Lower lobe of right lung (tissue), 2 donors: ENCODE results near the gene CBFA2T2. TPM values are rescaled to one million over a fixed set of nuclear protein-coding genes. Genes with fewer than 3 reads are reported as not detected.
"Not testable (repeated sequence)": the region's sequence is repeated elsewhere in the genome, so short reads cannot be mapped to it uniquely, and the experiment has no call there.

Source experiments
- ATAC-seq, 2 donors: fragments of 200-7000 bp; cut with Tn5 transposase; one replicate each; pipeline ENCODE4 v1.9.1; 2020 to 2022; ENCODE audit warnings: mild to moderate bottlenecking in 2 of 2, moderate library complexity in 2 of 2
- DNase-seq: peaks from one replicate; pipeline ENCODE4 v3.0.0-alpha.2; 2020
- H3K27ac ChIP-seq: fragments of 200-600 bp; one replicate; pipeline ENCODE4 v1.8.0; 2022
- H3K27me3 ChIP-seq: fragments of 200-600 bp; one replicate; pipeline ENCODE4 v1.8.0; 2022; ENCODE audit warnings: low read depth
- H3K36me3 ChIP-seq: fragments of 200-600 bp; one replicate; pipeline ENCODE4 v1.8.0; 2022; ENCODE audit warnings: mild to moderate bottlenecking
- H3K4me1 ChIP-seq: fragments of 200-600 bp; one replicate; pipeline ENCODE4 v1.8.0; 2022
- H3K4me3 ChIP-seq: fragments of 200-600 bp; one replicate; pipeline ENCODE4 v1.8.0; 2022; ENCODE audit warnings: mild to moderate bottlenecking
- H3K9me3 ChIP-seq: fragments of 200-600 bp; one replicate; pipeline ENCODE4 v1.8.0; 2022
- intact Hi-C: fragments of 100-400 bp; cut with DNase I; formaldehyde crosslinking; loops from one replicate; pipeline ENCODE4 v1.11.0; 2022
- total RNA-seq: library from RNA; stranded (reverse); fragmentation: NEBNext Ultra II Directional; extraction: Animal tissue kit (Norgen Biotek cat#: 25700); gene quantifications from one replicate; pipeline ENCODE4 v1.2.1, GENCODE V29; 2021
- TF ChIP-seq, protein P1 (sequence below): fragments of 200-600 bp; IDR thresholded peaks from one replicate; pipeline ENCODE4 v1.8.0; 2022; ENCODE audit warnings: antibody characterized with exemption, mild to moderate bottlenecking
- donor health status: DM: no; HTN: yes; CAD: no; lungs with severe emphysema.

CBFA2T2 gene
- total RNA-seq, 1 donor from 2014 or later: 18.2 TPM

DNA sequence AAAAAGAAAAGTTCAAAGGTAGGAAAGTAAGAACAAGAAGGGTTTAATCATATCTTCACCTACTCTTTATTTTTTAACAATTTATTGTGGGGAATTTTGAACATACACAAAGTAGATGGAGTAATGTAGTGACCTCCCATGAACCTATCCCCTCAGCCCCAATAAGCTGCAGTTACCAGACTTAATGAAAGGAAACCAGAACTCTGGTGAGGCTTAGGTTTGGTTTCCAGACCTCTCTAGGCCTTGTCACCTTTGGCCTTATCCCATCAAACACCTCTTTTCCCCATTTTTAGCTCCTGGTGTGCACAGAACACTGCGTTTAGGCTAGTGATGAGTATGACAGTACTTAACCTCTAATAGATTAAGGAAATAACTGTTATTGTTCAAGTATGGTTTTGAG lies 42.0 kb downstream of the CBFA2T2 start:
- no peaks in the 10 kb centered on the region for H3K27me3 ChIP-seq
- H3K4me1 ChIP-seq: peaks cover 25% of the 10 kb centered on the region
- no peaks in the 10 kb centered on the region for H3K36me3 ChIP-seq
- intact Hi-C loops: no loop called here
- H3K4me3 ChIP-seq: no peak overlapping the region
- DNase-seq (no peak), ATAC-seq (no peak)
- TF ChIP-seq, protein P1, sequence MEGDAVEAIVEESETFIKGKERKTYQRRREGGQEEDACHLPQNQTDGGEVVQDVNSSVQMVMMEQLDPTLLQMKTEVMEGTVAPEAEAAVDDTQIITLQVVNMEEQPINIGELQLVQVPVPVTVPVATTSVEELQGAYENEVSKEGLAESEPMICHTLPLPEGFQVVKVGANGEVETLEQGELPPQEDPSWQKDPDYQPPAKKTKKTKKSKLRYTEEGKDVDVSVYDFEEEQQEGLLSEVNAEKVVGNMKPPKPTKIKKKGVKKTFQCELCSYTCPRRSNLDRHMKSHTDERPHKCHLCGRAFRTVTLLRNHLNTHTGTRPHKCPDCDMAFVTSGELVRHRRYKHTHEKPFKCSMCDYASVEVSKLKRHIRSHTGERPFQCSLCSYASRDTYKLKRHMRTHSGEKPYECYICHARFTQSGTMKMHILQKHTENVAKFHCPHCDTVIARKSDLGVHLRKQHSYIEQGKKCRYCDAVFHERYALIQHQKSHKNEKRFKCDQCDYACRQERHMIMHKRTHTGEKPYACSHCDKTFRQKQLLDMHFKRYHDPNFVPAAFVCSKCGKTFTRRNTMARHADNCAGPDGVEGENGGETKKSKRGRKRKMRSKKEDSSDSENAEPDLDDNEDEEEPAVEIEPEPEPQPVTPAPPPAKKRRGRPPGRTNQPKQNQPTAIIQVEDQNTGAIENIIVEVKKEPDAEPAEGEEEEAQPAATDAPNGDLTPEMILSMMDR: no peak
- H3K9me3 ChIP-seq: no peaks in the 10 kb centered on the region
- H3K27ac ChIP-seq: no peak overlapping the region

DNA sequence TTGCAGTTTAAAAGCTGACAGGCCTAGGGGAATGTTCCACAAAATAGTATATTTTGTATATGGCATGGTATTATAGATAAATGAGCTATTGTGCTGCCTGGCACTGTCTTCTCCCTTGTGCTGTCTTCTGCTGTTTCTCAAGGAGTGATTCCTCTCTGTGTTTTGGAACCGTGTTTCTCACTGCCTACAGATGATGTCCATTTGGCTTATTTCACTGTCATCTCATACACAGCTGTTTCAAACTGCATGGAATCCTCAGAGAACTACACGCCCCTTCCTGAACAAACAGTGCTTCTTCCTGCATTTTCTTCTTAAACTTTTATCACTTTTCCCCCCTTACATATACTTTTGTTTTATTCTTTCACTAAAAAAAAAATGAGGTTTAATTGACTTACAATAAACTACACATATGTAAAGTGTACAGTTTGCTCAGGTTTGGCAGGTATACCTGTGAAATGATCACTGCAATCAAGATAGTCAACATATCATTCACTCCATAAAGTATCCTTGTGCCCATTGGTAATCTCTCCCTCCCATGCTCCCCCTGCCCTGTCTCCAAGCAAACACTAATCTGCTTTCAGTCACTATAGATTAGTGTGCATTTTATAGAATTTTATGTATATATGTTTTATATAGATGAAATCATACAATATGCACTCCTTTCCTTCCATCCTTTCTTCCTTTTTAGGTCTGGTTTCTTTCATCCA lies 43.0 kb downstream of the CBFA2T2 start:
- Histone ChIP-seq H3K27me3 (no peaks in the 10 kb centered on the region), H3K4me1 (peaks cover 25% of the 10 kb centered on the region), H3K27ac (no peak overlapping the region), H3K36me3 (no peaks in the 10 kb centered on the region), H3K9me3 (no peaks in the 10 kb centered on the region), H3K4me3 (no peak overlapping the region)
- DNase-seq (no peak), ATAC-seq (no peak)
- intact Hi-C loops: no loop called here
- TF ChIP-seq, protein P1: no peak

DNA sequence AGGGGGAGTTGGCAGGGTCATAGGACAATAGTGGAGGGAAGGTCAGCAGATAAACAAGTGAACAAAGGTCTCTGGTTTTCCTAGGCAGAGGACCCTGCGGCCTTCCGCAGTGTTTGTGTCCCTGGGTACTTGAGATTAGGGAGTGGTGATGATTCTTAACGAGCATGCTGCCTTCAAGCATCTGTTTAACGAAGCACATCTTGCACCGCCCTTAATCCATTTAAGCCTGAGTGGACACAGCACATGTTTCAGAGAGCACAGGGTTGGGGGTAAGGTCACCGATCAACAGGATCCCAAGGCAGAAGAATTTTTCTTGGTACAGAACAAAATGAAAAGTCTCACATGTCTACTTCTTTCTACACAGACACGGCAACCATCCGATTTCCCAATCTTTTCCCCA lies 45.8 kb downstream of the CBFA2T2 start:
- DNase-seq, H3K36me3 ChIP-seq, ATAC-seq, intact Hi-C loops, H3K27ac ChIP-seq, H3K9me3 ChIP-seq, H3K4me3 ChIP-seq, H3K27me3 ChIP-seq: not testable (repeated sequence)
- peaks cover 34% of the 10 kb centered on the region for H3K4me1 ChIP-seq

DNA sequence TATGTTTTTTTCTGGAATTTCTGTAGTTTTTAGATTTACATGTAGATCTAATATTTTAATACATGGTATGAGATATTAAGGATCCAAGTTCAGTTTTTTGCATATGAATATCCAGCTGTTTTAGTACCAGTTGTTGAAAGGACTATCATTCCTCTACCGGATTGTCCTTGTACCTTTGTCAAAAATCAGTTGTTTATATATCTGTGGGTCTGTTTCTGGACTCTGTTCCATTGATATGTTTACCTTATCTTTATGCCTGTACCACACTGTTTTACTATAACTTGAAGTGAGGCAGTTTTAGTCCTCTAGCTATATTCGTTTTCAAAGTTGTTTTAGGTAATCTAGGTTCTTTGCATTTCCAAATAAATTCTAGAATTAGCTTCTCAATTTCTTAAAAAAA lies 47.7 kb downstream of the CBFA2T2 start:
- Histone ChIP-seq H3K36me3 (no peaks in the 10 kb centered on the region), H3K9me3 (no peaks in the 10 kb centered on the region), H3K4me3 (no peak overlapping the region), H3K27ac (no peak overlapping the region), H3K27me3 (no peaks in the 10 kb centered on the region), H3K4me1 (peaks cover 16% of the 10 kb centered on the region)
- TF ChIP-seq, protein P1: no peak
- no peak for ATAC-seq
- intact Hi-C loops: no loop called here
- DNase-seq: no peak

GRCh38 chr20:33539129-33539528 lies 49.2 kb downstream of the CBFA2T2 start:
- H3K27ac ChIP-seq: no peak overlapping the region
- no peak overlapping the region for H3K4me3 ChIP-seq
- no peak for ATAC-seq
- no peaks in the 10 kb centered on the region for H3K27me3 ChIP-seq
- peaks cover 9% of the 10 kb centered on the region for H3K4me1 ChIP-seq
- TF ChIP-seq, protein P1: no peak
- DNase-seq: no peak
- no peaks in the 10 kb centered on the region for H3K9me3 ChIP-seq
- H3K36me3 ChIP-seq: no peaks in the 10 kb centered on the region
- intact Hi-C loops: no loop called here

DNA sequence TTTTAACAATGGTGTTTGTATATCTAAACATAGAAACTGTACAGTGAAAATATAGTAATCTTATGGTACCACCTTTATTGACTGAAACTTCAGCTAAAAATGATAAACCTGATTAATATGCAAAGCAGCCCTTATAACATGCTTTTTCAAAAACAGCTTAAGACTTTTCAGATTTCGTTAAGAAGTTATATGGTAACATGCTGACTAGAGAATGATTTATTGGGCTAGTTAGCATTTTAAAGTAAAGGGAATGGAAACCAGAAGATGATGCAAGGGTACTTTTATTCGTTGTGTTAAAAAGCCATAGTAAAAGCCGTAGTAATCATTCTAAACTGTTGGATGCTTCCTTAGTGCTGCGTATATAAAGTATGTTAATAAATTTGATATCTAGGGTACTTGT lies 50.5 kb downstream of the CBFA2T2 start:
- Histone ChIP-seq H3K4me3 (no peak overlapping the region), H3K27me3 (no peaks in the 10 kb centered on the region), H3K4me1 (peaks cover 9% of the 10 kb centered on the region), H3K36me3 (no peaks in the 10 kb centered on the region), H3K27ac (no peak overlapping the region), H3K9me3 (no peaks in the 10 kb centered on the region)
- intact Hi-C loops: no loop called here
- DNase-seq (no peak), ATAC-seq (no peak)
- TF ChIP-seq, protein P1: no peak
